COLO829 (cell line): ENCODE results near the gene GPBAR1.

Experiments used
- DNase-seq: peaks from one replicate; pipeline ENCODE4 v3.0.0; 2012; ENCODE audit warnings: low spot score

Gene GPBAR1

GRCh38 chr2:218260742-218261422, at the start of gene GPBAR1:
Gene GPBAR1, plus strand, starts transcription at chr2:218261015. Its CDS starts 1,710 bp downstream, at chr2:218262725.
- no peak for DNase-seq

GRCh38 chr2:218214116-218214515, 46.7 kb upstream of the GPBAR1 start:
- no peak for DNase-seq

GRCh38 chr2:218216336-218216673, 44.5 kb upstream of the GPBAR1 start:
- no peak for DNase-seq

GRCh38 chr2:218216674-218217359, 44.0 kb upstream of the GPBAR1 start, which contains the start of gene ARPC2:
Gene ARPC2, plus strand, starts transcription at chr2:218217189. Its CDS starts 282 bp downstream, at chr2:218217471.
- peak; percentile 94 for DNase-seq

GRCh38 chr2:218217360-218218267, 43.2 kb upstream of the GPBAR1 start:
- peak; percentile 32 for DNase-seq

GRCh38 chr2:218218268-218219185, 42.3 kb upstream of the GPBAR1 start:
- DNase-seq: no peak

- DNase-seq: no peak
These were observed 40.9 kb upstream of the GPBAR1 start for GRCh38 chr2:218219934-218220333.

GRCh38 chr2:218221000-218221399, 39.8 kb upstream of the GPBAR1 start:
- no peak for DNase-seq

- no peak for DNase-seq
These were observed 37.8 kb upstream of the GPBAR1 start for GRCh38 chr2:218223046-218223445.

GRCh38 chr2:218224186-218224585, 36.6 kb upstream of the GPBAR1 start:
- DNase-seq: no peak

GRCh38 chr2:218226903-218227302, 33.9 kb upstream of the GPBAR1 start:
- no peak for DNase-seq

GRCh38 chr2:218228366-218229090, 32.3 kb upstream of the GPBAR1 start:
- no peak for DNase-seq

GRCh38 chr2:218229239-218229638, 31.6 kb upstream of the GPBAR1 start:
- DNase-seq: peak; percentile 60

GRCh38 chr2:218229851-218230250, 31.0 kb upstream of the GPBAR1 start:
- no peak for DNase-seq

GRCh38 chr2:218230882-218231281, 29.9 kb upstream of the GPBAR1 start:
- peak; percentile 43 for DNase-seq

- no peak for DNase-seq
These were observed 27.3 kb upstream of the GPBAR1 start for GRCh38 chr2:218233543-218233942.

- DNase-seq: no peak
These were observed 26.3 kb upstream of the GPBAR1 start for GRCh38 chr2:218234521-218234920.

- no peak for DNase-seq
These were observed 25.8 kb upstream of the GPBAR1 start for GRCh38 chr2:218235017-218235416.

- no peak for DNase-seq
These were observed 24.0 kb upstream of the GPBAR1 start for GRCh38 chr2:218236829-218237228.

GRCh38 chr2:218238887-218239286, 21.9 kb upstream of the GPBAR1 start:
- DNase-seq: no peak

- DNase-seq: no peak
These were observed 16.6 kb upstream of the GPBAR1 start for GRCh38 chr2:218244204-218244603.
